CD8-positive, alpha-beta memory T cell (primary cell): ENCODE data around the gene ATP5MG. TPM values are rescaled to one million over a fixed set of nuclear protein-coding genes. Genes with fewer than 3 reads are reported as not detected.

Source experiments
- polyA plus RNA-seq: library from polyadenylated mRNA; unstranded; fragments of 300-500 nt; fragmentation: Illumina TruSeq; gene quantifications from one replicate; pipeline ENCODE4 v1.2.3, GENCODE V29; 2021
- total RNA-seq, 2 experiments: library from RNA; stranded (reverse); gene quantifications; one replicate each; pipeline ENCODE4 v1.2.3, GENCODE V29; 2021

The ATP5MG gene
- total and polyA plus RNA-seq, 3 experiments from 2014 or later: 277 to 632 (median 280) TPM

Other genes with a start within 250 kb of the ATP5MG start
- under 1 TPM; 0.26 to 0.33 TPM for gene SCN4B, start 248.8 kb upstream of the ATP5MG start, total RNA-seq
- not detected for gene SCN4B, start 248.8 kb upstream of the ATP5MG start, polyA plus RNA-seq
- gene SCN2B, start 225.0 kb upstream of the ATP5MG start, total RNA-seq: not detected
- not detected for gene SCN2B, start 225.0 kb upstream of the ATP5MG start, polyA plus RNA-seq
- gene JAML, start 176.6 kb upstream of the ATP5MG start, total RNA-seq: 100 to 1,000 TPM; 363 to 387 TPM
- gene JAML, start 176.6 kb upstream of the ATP5MG start, polyA plus RNA-seq: 210 TPM
- gene MPZL3, start 149.2 kb upstream of the ATP5MG start, total RNA-seq: 100 to 1,000 TPM; 113 to 119 TPM
- gene MPZL3, start 149.2 kb upstream of the ATP5MG start, polyA plus RNA-seq: 10.6 TPM
- gene MPZL2, start 137.3 kb upstream of the ATP5MG start, total RNA-seq: 1 to 10 TPM; 4.5 to 5.5 TPM
- 0.36 TPM for gene MPZL2, start 137.3 kb upstream of the ATP5MG start, polyA plus RNA-seq
- 100 to 1,000 TPM; 534 to 541 TPM for gene CD3E, start 96.9 kb upstream of the ATP5MG start, total RNA-seq
- 1,158 TPM for gene CD3E, start 96.9 kb upstream of the ATP5MG start, polyA plus RNA-seq
- 100 to 1,000 TPM; 426 to 438 TPM for gene CD3D, start 58.9 kb upstream of the ATP5MG start, total RNA-seq
- 1,253 TPM for gene CD3D, start 58.9 kb upstream of the ATP5MG start, polyA plus RNA-seq
- gene CD3G, start 57.3 kb upstream of the ATP5MG start, total RNA-seq: 100 to 1,000 TPM; 167 to 170 TPM
- gene CD3G, start 57.3 kb upstream of the ATP5MG start, polyA plus RNA-seq: 414 TPM
- 10 to 100 TPM; 55.9 to 56.8 TPM for gene UBE4A, start 42.0 kb upstream of the ATP5MG start, total RNA-seq
- 27.8 TPM for gene UBE4A, start 42.0 kb upstream of the ATP5MG start, polyA plus RNA-seq
- 10 to 100 TPM; 80.0 to 80.6 TPM for gene KMT2A, start 34.9 kb downstream of the ATP5MG start, total RNA-seq
- 40.5 TPM for gene KMT2A, start 34.9 kb downstream of the ATP5MG start, polyA plus RNA-seq
- under 1 TPM; 0.44 to 0.59 TPM for gene TTC36, start 125.9 kb downstream of the ATP5MG start, total RNA-seq
- not detected for gene TTC36, start 125.9 kb downstream of the ATP5MG start, polyA plus RNA-seq
- gene TMEM25, start 129.6 kb downstream of the ATP5MG start, total RNA-seq: 1 to 10 TPM; 7.0 to 8.3 TPM
- gene TMEM25, start 129.6 kb downstream of the ATP5MG start, polyA plus RNA-seq: 12.1 TPM
- gene IFT46, start 164.3 kb downstream of the ATP5MG start, total RNA-seq: 10 to 100 TPM; 29.5 to 30.1 TPM
- gene IFT46, start 164.3 kb downstream of the ATP5MG start, polyA plus RNA-seq: 7.4 TPM
- gene ARCN1, start 170.8 kb downstream of the ATP5MG start, total RNA-seq: 100 to 1,000 TPM; 149 to 154 TPM
- gene ARCN1, start 170.8 kb downstream of the ATP5MG start, polyA plus RNA-seq: 148 TPM
- 1 to 10 TPM; 1.9 to 2.4 TPM for gene PHLDB1, start 206.0 kb downstream of the ATP5MG start, total RNA-seq
- gene PHLDB1, start 206.0 kb downstream of the ATP5MG start, polyA plus RNA-seq: 0.82 TPM